Spinal cord (tissue), 10 donors: ENCODE data around the gene NEUROD4. TPM values are rescaled to one million over a fixed set of nuclear protein-coding genes. Genes with fewer than 3 reads are reported as not detected.
A peak's percentile ranks its signal among the peaks of the same experiment; 100 is the strongest.
"Not testable (repeated sequence)": the region's sequence is repeated elsewhere in the genome, so short reads cannot be mapped to it uniquely, and the experiment has no call there.

Source experiments
- DNase-seq, 6 donors: peaks; one replicate each; pipeline versions ENCODE4 v3.0.0 to v3.0.0-alpha.2; 2013 to 2015; ENCODE audit warnings: low spot score in 6 of 6, low read depth in 4 of 6
- H3K27ac ChIP-seq: one replicate; pipeline ENCODE4 v1.5.1; 2013; ENCODE audit warnings: low read depth, low read length, control low read depth
- H3K27me3 ChIP-seq: one replicate; pipeline ENCODE4 v1.6.1; 2013; ENCODE audit warnings: low read length; ENCODE audit not compliant: control insufficient read depth, insufficient read depth
- H3K36me3 ChIP-seq: one replicate; pipeline ENCODE4 v1.6.1; 2013; ENCODE audit warnings: low read length; ENCODE audit not compliant: control insufficient read depth, insufficient read depth
- H3K4me1 ChIP-seq: one replicate; pipeline ENCODE4 v1.6.1; 2013; ENCODE audit warnings: low read length; ENCODE audit not compliant: control insufficient read depth, insufficient read depth
- H3K4me3 ChIP-seq: one replicate; pipeline ENCODE4 v1.5.1; 2013; ENCODE audit warnings: low read depth, low read length, control low read depth
- H3K9me3 ChIP-seq: one replicate; pipeline ENCODE4 v1.6.1; 2013; ENCODE audit warnings: low read length; ENCODE audit not compliant: control insufficient read depth, insufficient read depth
- WGBS: methylation state at CpG from one replicate; pipeline ENCODE4 v1.1.5; 2013; ENCODE audit warnings: missing lambda C conversion rate; ENCODE audit not compliant: insufficient coverage; 5-methylcytosine and 5-hydroxymethylcytosine counted together
- polyA plus RNA-seq, 2 donors: library from polyadenylated mRNA; unstranded; fragments of 120-200 nt; gene quantifications; one replicate each; pipeline ENCODE4 v1.2.1, GENCODE V29; 2013; ENCODE audit not compliant: insufficient read length in 2 of 2
- total RNA-seq, 2 donors: library from RNA; depleted of rRNA in 1 of 2; stranded (reverse); fragments of 120-200 nt in 1 of 2; fragments of >200 nt in 1 of 2; gene quantifications; one replicate each; pipeline versions ENCODE4 v1.2.3 to v1.2.4, GENCODE V29; 2013 to 2014
- donor health status: healthy.

NEUROD4 gene
- total and polyA plus RNA-seq, 4 donors = 0.50 to 1.3 (median 1.1) TPM

DNA sequence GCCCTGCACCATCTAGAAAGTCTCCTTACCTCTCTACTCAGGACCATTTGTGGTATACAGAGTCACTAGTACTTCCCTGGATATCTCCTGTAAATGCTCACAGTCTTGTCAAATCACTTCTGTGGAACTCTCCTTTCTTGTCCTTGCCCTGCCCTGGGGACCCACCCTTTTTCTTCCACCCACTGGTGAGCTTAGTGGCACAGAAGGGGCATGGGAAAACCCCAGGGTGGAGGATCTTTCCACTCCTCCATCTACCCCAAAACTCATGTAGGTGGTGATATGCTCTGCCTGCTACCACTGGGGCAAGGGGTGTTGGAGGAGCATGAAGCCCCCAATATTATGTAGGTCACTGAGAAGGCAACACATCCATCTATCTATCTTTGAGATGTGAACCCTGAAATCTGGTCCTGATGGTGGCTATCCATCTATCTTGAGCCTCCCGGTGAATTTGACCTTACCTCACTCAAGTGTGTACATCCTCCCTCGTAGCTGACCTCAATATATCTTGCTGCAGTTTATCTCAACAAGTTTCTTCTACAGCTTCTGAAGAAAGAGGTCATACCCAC lies 36.2 kb upstream of the NEUROD4 start:
- no peaks in the 10 kb centered on the region for H3K27me3 ChIP-seq
- H3K4me3 ChIP-seq = no peak overlapping the region
- DNase-seq = no peak
- no peaks in the 10 kb centered on the region for H3K4me1 ChIP-seq
- 60% methylated on average over 1 of the region's 2 CpGs for WGBS
- H3K27ac ChIP-seq = no peak overlapping the region
- no peaks in the 10 kb centered on the region for H3K36me3 ChIP-seq
- H3K9me3 ChIP-seq = no peaks in the 10 kb centered on the region

DNA sequence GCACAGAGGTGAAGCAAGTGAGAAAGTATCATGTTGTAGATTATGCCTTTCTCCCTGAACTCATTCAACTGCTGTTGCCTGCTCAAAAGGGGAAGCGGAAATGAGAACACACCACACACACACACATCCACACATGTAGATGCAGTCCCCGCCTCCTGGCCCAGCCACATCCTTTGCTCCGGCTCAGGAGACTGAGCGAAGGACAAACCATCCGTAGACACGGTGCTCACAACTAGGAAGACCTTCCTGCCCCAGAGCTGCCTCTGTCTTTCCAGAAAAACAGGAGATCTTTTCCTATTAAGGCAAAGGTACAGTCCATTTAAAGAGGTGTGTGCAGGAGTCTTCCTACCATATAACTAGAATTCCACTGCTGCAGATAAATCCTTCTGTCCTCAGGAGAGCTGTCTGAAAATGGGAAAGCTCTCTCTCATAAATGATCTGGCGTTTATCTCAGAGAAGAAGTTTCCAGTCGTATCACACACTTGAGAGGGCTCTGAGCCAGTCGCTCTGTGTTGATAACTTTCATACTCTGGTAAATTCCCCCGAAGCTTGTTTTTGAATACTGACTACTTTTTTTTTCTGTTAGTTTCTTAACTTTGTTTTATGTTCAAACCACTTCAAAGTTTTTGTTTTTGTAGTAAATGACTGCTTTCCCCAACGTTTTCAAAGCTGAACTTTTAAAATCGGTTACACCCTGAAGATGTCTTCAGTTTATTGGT lies 35.0 kb upstream of the NEUROD4 start, which contains the start of gene TESPA1:
TSS of gene TESPA1 (minus strand) at position 105 of the 719 bp plus-strand sequence. CDS start 10,200 bp downstream, outside the sequence.
- H3K27ac ChIP-seq = no peak within 1 kb of the TSS
- no peaks in the 10 kb centered on the region for H3K4me1 ChIP-seq
- H3K36me3 ChIP-seq = no peaks in the 10 kb centered on the region
- H3K4me3 ChIP-seq = no peak within 1 kb of the TSS
- H3K27me3 ChIP-seq = no peaks in the 10 kb centered on the region
- no peaks in the 10 kb centered on the region for H3K9me3 ChIP-seq
- WGBS = 79% methylated on average over 3 of the region's 12 CpGs
- no peak for DNase-seq

DNA sequence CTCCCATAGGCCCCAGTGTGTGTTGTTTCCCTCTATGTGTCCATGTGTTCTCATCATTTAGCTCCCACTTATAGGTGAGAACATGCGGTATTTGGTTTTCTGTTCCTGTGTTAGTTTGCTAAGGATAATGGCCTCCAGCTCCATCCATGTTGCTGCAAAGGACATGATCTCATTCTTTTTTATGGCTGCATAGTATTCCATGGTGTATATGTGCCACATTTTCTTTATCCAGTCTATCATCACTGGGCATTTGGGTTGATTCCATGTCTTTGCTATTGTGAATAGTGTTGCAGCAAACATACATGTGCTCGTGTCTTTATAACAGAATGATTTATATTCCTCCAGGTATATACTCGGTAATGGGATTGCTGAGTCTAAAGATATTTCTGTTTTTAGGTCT lies 33.0 kb upstream of the NEUROD4 start:
- not testable (repeated sequence) for DNase-seq, H3K27ac ChIP-seq, H3K9me3 ChIP-seq, H3K36me3 ChIP-seq, H3K4me3 ChIP-seq, H3K4me1 ChIP-seq, H3K27me3 ChIP-seq
- no CpG with 5 or more reads among the region's 3 CpGs for WGBS

DNA sequence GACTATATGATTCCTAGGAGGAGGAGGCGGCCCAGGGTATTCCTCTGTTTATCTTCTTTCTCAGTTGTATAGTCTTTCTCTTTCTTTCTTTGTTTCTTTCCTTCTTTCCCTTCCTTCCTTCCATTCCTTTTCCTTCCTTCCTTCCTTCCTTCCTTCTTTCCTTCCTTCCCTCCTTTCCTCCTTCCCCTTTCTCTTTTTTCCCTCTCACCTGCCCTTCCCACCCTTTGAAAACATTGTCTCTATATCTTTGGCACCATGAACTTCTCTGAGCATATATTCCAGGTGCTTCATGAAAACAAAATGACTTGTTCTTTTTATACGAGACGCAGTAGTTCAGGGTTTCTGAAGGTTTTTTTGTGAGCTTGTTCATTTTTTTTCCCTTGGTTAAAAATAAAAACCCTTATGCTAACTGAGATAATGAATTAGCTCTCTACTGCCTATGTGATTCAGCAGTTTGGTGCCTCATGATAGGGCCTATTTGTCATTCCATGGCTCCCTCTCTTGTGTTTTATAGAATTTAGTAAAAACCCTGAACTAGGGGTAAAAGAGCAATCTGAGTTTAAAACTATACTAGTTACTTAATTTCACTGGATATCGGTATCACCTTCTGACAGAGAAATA lies 32.1 kb upstream of the NEUROD4 start:
- H3K27me3 ChIP-seq = no peaks in the 10 kb centered on the region
- H3K27ac ChIP-seq = no peak overlapping the region
- no peaks in the 10 kb centered on the region for H3K36me3 ChIP-seq
- 100% methylated on average over 1 of the region's 4 CpGs for WGBS
- H3K4me1 ChIP-seq = no peaks in the 10 kb centered on the region
- no peaks in the 10 kb centered on the region for H3K9me3 ChIP-seq
- no peak for DNase-seq
- no peak overlapping the region for H3K4me3 ChIP-seq

DNA sequence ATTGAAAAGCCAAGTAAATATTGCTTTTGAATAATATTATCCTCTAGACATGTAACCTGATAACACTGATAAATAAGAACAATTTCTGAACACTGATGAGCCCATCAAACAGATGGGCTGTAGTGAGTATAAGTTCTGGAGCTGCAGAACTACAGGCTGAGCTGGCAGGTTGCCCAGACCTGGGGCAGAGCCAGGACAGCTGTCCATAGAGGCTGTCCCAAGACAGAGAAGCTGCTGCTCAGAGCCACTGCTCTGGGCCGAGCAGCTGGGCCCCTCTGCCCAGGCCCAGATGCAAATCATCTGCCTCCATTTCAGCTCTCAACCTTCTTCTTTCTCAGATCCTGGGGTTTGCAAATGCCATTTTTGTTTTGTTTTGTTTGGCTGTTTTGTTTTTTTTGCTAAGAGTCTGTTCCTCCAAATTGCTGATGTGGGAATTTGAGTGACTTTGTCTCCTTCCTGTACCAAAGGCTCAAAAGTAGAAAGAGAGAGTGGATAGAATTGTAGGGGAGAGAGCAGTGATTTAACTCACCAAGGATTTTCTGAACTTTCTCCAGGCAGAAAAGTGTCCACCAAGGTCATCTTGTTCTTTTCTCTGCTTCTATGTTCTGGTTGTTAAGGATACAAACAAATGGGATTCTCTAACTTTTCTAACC lies 31.2 kb upstream of the NEUROD4 start:
- Histone ChIP-seq H3K4me1 (no peaks in the 10 kb centered on the region), H3K9me3 (no peaks in the 10 kb centered on the region), H3K36me3 (no peaks in the 10 kb centered on the region), H3K4me3 (no peak overlapping the region), H3K27me3 (no peaks in the 10 kb centered on the region), H3K27ac (no peak overlapping the region)
- peak in 3 of 6 donors; percentile 35 to 73 (median 68) for DNase-seq
- 50% methylated on average over 1 of the region's 1 CpG for WGBS

DNA sequence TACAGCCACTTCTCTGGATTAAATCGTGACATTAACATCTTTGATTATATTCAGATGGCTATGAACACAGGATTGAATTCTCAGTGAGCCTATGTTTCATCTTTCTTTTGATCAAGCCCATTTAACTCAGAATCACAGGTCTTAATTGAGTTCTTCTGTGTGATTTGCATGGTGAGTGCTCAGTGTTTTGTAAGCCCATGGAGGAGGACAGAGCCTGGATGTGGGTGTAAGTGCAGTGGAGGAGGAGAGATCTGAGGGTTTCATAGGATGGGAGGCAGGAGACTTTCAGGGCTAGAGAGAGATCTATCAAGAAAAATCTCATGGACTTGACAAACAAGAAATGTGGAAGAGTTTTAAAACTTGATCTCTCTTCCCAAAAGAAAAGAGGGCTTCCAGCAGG lies 29.9 kb upstream of the NEUROD4 start:
- Histone ChIP-seq H3K27ac (no peak overlapping the region), H3K9me3 (no peaks in the 10 kb centered on the region)
- WGBS = no CpG with 5 or more reads among the region's 1 CpG

DNA sequence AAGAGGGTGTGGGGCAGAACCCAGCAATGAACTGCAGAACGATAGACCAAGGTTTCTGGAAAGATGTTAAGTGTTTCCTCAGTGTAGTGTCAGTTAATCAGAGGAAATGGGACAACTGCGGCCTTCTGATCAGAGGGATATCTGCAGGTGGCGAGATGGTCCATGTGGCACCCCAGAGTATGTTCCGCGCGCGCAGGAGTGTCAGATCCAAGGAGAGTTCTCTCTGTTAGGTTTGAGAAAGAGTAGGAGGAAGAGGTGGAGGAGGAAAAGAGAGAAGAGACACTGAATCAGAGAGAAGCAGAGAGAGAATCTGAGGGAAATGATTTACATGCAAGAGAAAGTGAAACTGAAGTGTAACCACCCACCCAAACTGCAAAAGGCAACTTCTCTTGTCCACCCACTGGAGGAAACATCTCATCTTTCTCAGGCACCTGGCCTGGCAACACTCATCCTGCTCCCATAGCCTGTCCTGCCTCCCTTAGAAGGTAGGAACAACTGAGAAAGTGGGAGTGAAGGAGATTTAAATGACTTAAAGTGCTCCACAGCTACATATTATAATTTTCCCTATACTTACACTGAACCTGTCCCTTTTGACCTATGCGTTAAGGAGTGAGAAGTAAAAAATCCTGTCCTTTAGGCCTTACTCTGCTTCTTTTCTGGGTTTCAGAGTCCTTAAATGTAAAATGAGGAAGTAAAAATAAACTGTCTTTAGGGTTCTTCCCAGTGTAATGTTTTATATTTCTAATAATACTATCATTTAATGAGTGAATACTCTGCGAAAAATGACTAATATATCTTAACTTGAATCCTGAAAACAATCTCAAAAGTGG lies 28.4 kb upstream of the NEUROD4 start:
- Histone ChIP-seq H3K27me3 (no peaks in the 10 kb centered on the region), H3K36me3 (no peaks in the 10 kb centered on the region), H3K4me3 (no peak overlapping the region), H3K27ac (no peak overlapping the region), H3K9me3 (no peaks in the 10 kb centered on the region), H3K4me1 (no peaks in the 10 kb centered on the region)
- DNase-seq = no peak
- WGBS = 95% methylated on average over 7 of the region's 9 CpGs

More for the DNA sequence above, 29.9 kb upstream of the NEUROD4 start:
- H3K27me3 ChIP-seq = no peaks in the 10 kb centered on the region
- no peaks in the 10 kb centered on the region for H3K36me3 ChIP-seq
- H3K4me1 ChIP-seq = no peaks in the 10 kb centered on the region
- DNase-seq = no peak
- no peak overlapping the region for H3K4me3 ChIP-seq

DNA sequence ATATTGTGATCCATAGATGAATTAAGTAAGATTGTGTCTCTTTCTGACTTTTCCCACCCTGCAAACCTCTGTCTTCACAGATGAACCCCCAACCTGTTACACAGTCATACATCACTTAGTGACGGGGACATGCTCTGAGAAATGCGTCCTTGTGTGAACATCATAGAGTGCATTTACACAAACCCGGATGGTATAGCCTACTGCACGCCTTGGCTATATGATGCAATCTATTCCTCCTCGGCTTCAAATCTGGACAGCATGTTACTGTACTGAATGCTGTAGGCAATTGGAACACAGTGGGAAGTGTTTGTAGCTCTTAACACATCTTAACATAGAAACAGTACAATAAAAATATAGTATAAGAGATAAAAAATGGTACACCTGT lies 27.8 kb upstream of the NEUROD4 start:
- H3K27ac ChIP-seq = no peak overlapping the region
- H3K9me3 ChIP-seq = no peaks in the 10 kb centered on the region
- H3K4me1 ChIP-seq = no peaks in the 10 kb centered on the region
- H3K27me3 ChIP-seq = no peaks in the 10 kb centered on the region
- DNase-seq = no peak
- H3K36me3 ChIP-seq = no peaks in the 10 kb centered on the region
- H3K4me3 ChIP-seq = no peak overlapping the region
- WGBS = 92% methylated on average over 4 of the region's 5 CpGs

DNA sequence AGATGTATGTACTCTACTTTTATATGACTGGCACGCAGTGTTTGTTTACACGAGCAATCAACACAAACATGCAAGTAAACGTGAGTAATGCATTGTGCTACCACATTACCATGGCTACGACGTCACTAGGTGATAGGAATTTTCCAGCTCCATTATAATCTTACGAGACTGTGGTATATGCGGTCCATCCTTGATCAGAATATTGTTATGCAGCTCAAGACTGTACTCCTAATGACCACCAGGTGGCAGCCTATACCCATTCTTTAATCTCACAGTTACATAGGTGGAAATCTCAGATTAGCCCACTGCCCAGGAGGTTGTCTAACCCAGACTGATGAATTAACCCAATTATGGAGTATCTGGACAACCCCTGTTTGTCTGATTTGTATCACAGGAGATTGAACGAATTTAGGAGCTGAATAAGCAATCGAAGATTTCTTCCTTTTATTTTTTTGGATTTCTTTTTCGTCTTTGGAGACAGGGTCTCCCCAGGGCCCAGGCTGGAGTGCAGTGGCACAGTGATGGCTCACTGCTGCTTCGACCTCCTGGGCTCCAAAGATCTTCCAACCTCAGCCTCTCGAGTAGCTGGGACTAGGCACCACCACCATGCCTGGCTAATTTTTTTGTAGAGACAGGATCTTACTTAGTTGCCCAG lies 26.5 kb upstream of the NEUROD4 start:
- WGBS = 37% methylated on average over 8 of the region's 12 CpGs
- H3K27me3 ChIP-seq = no peaks in the 10 kb centered on the region
- no peak overlapping the region for H3K27ac ChIP-seq
- H3K4me3 ChIP-seq = no peak overlapping the region
- H3K36me3 ChIP-seq = no peaks in the 10 kb centered on the region
- peak in 5 of 6 donors; percentile 65 to 96 (median 74) for DNase-seq
- no peaks in the 10 kb centered on the region for H3K9me3 ChIP-seq
- no peaks in the 10 kb centered on the region for H3K4me1 ChIP-seq
